ENCODE results near the gene CTNNA1.

Gene CTNNA1

GRCh38 chr5:138843316-138844124 lies 90.3 kb downstream of the CTNNA1 start:
- Histone ChIP-seq H2AFZ (ENCODE audit: low read length) (no peak overlapping the region), H3K79me2 (ENCODE audit: insufficient read depth, low read length) (no peaks in the 10 kb centered on the region), H3K4me1 (ENCODE audit: insufficient read depth, low read length, poor library complexity, severe bottlenecking) (peaks cover 15% of the 10 kb centered on the region), H3K9me3 (ENCODE audit: insufficient read depth, low read depth, low read length) (no peaks in the 10 kb centered on the region), H3K9ac (ENCODE audit: low read depth, low read length, poor library complexity, severe bottlenecking) (no peak overlapping the region), H3K4me2 (ENCODE audit: low read depth, low read length, poor library complexity, severe bottlenecking) (no peak overlapping the region), H3F3A (ENCODE audit: low read depth) (no peaks in the 10 kb centered on the region; the same call in 1 of the 2 replicates), H3K4me3 (ENCODE audit: low read length, poor library complexity, severe bottlenecking) (no peak overlapping the region), H3K36me3 (ENCODE audit: insufficient read depth, low read length) (no peaks in the 10 kb centered on the region), H3K9me2 (replicated peaks; ENCODE audit: low read depth, low read length) (no peaks in the 10 kb centered on the region), H4K20me1 (ENCODE audit: insufficient read depth, low read length, poor library complexity, severe bottlenecking) (no peaks in the 10 kb centered on the region), H3K27me3 (ENCODE audit: insufficient read depth, low read length, poor library complexity, severe bottlenecking) (no peaks in the 10 kb centered on the region)
- no peak for TF ChIP-seq EZH2phosphoT487 (IDR thresholded peaks at IDR 0.05; ENCODE audit: borderline replicate concordance)
- TF ChIP-seq, protein P1, sequence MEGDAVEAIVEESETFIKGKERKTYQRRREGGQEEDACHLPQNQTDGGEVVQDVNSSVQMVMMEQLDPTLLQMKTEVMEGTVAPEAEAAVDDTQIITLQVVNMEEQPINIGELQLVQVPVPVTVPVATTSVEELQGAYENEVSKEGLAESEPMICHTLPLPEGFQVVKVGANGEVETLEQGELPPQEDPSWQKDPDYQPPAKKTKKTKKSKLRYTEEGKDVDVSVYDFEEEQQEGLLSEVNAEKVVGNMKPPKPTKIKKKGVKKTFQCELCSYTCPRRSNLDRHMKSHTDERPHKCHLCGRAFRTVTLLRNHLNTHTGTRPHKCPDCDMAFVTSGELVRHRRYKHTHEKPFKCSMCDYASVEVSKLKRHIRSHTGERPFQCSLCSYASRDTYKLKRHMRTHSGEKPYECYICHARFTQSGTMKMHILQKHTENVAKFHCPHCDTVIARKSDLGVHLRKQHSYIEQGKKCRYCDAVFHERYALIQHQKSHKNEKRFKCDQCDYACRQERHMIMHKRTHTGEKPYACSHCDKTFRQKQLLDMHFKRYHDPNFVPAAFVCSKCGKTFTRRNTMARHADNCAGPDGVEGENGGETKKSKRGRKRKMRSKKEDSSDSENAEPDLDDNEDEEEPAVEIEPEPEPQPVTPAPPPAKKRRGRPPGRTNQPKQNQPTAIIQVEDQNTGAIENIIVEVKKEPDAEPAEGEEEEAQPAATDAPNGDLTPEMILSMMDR (conservative IDR thresholded peaks at IDR 0.05; ENCODE audit: low read length) = no peak

DNA sequence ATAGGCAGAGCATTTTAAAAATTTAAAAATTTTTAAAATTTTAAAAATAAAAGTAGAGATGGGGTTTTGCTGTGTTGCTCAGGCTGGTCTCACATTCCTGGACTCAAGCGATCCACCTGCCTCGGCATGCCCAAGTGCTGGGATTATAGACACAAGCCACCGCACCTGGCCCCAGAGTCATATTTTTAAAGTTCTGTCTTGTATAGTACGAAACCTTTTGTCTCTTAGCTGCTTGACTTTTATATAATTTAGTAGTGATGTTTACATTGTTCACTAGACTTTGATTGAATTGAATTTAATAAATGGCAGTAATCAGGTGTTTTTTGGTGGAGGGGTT lies 90.9 kb downstream of the CTNNA1 start:
- H3K36me3 ChIP-seq (ENCODE audit: insufficient read depth, low read length) = no peaks in the 10 kb centered on the region
- no peak overlapping the region for H3K9ac ChIP-seq (ENCODE audit: low read depth, low read length, poor library complexity, severe bottlenecking)
- H3K9me3 ChIP-seq (ENCODE audit: insufficient read depth, low read depth, low read length) = no peaks in the 10 kb centered on the region
- H3K4me3 ChIP-seq (ENCODE audit: low read length, poor library complexity, severe bottlenecking) = no peak overlapping the region
- no peaks in the 10 kb centered on the region for H3K27me3 ChIP-seq (ENCODE audit: insufficient read depth, low read length, poor library complexity, severe bottlenecking)
- no peak for TF ChIP-seq EZH2phosphoT487 (IDR thresholded peaks at IDR 0.05; ENCODE audit: borderline replicate concordance)
- TF ChIP-seq, protein P1 (conservative IDR thresholded peaks at IDR 0.05; ENCODE audit: low read length) = no peak
- H3K79me2 ChIP-seq (ENCODE audit: insufficient read depth, low read length) = no peaks in the 10 kb centered on the region
- H3F3A ChIP-seq (ENCODE audit: low read depth) = no peaks in the 10 kb centered on the region; the same call in 1 of the 2 replicates
- H3K4me1 ChIP-seq (ENCODE audit: insufficient read depth, low read length, poor library complexity, severe bottlenecking) = peaks cover 20% of the 10 kb centered on the region
- no peak overlapping the region for H2AFZ ChIP-seq (ENCODE audit: low read length)
- no peak overlapping the region for H3K4me2 ChIP-seq (ENCODE audit: low read depth, low read length, poor library complexity, severe bottlenecking)
- no peaks in the 10 kb centered on the region for H3K9me2 ChIP-seq (replicated peaks; ENCODE audit: low read depth, low read length)
- no peaks in the 10 kb centered on the region for H4K20me1 ChIP-seq (ENCODE audit: insufficient read depth, low read length, poor library complexity, severe bottlenecking)

- no peak overlapping the region for H3K4me3 ChIP-seq (ENCODE audit: low read length, poor library complexity, severe bottlenecking)
- H2AFZ ChIP-seq (ENCODE audit: low read length) = no peak overlapping the region
- no peaks in the 10 kb centered on the region for H3K9me3 ChIP-seq (ENCODE audit: insufficient read depth, low read depth, low read length)
- H3K27me3 ChIP-seq (ENCODE audit: insufficient read depth, low read length, poor library complexity, severe bottlenecking) = no peaks in the 10 kb centered on the region
- H3F3A ChIP-seq (ENCODE audit: low read depth) = no peaks in the 10 kb centered on the region; the same call in 1 of the 2 replicates
- H4K20me1 ChIP-seq (ENCODE audit: insufficient read depth, low read length, poor library complexity, severe bottlenecking) = no peaks in the 10 kb centered on the region
- peaks cover 29% of the 10 kb centered on the region for H3K4me1 ChIP-seq (ENCODE audit: insufficient read depth, low read length, poor library complexity, severe bottlenecking)
- H3K36me3 ChIP-seq (ENCODE audit: insufficient read depth, low read length) = no peaks in the 10 kb centered on the region
- H3K79me2 ChIP-seq (ENCODE audit: insufficient read depth, low read length) = no peaks in the 10 kb centered on the region
- no peak for TF ChIP-seq EZH2phosphoT487 (IDR thresholded peaks at IDR 0.05; ENCODE audit: borderline replicate concordance)
- TF ChIP-seq, protein P1 (conservative IDR thresholded peaks at IDR 0.05; ENCODE audit: low read length) = no peak
- H3K4me2 ChIP-seq (ENCODE audit: low read depth, low read length, poor library complexity, severe bottlenecking) = no peak overlapping the region
- H3K9ac ChIP-seq (ENCODE audit: low read depth, low read length, poor library complexity, severe bottlenecking) = no peak overlapping the region
- no peaks in the 10 kb centered on the region for H3K9me2 ChIP-seq (replicated peaks; ENCODE audit: low read depth, low read length)
These were observed 91.7 kb downstream of the CTNNA1 start for GRCh38 chr5:138844812-138845513.
